Right lobe of liver (tissue), 4 donors: Measurements from ENCODE around the gene GBE1.

ENCODE experiments used
- POLR2A ChIP-seq: fragments of 450-650 bp; IDR thresholded peaks from one replicate; pipeline ENCODE4 v1.6.1; 2017; ENCODE audit warnings: antibody characterized with exemption, mild to moderate bottlenecking
- TF ChIP-seq, protein P1 (sequence below), 4 donors: fragments of 200-600 bp in 3 of 4; fragments of 450-650 bp in 1 of 4; IDR thresholded peaks; one replicate each; pipeline versions ENCODE4 v1.5.1 to v1.8.0; 2016 to 2022; ENCODE audit warnings: antibody characterized with exemption in 4 of 4, mild to moderate bottlenecking in 2 of 4
- donor health status: DM: no; HTN: no; CAD: no.
- donor health status: DM: no; HTN: no; CAD: no.
- donor health status: DM: no; HTN: yes; CAD: no.

- TF ChIP-seq POLR2A: no peak
- TF ChIP-seq, protein P1, sequence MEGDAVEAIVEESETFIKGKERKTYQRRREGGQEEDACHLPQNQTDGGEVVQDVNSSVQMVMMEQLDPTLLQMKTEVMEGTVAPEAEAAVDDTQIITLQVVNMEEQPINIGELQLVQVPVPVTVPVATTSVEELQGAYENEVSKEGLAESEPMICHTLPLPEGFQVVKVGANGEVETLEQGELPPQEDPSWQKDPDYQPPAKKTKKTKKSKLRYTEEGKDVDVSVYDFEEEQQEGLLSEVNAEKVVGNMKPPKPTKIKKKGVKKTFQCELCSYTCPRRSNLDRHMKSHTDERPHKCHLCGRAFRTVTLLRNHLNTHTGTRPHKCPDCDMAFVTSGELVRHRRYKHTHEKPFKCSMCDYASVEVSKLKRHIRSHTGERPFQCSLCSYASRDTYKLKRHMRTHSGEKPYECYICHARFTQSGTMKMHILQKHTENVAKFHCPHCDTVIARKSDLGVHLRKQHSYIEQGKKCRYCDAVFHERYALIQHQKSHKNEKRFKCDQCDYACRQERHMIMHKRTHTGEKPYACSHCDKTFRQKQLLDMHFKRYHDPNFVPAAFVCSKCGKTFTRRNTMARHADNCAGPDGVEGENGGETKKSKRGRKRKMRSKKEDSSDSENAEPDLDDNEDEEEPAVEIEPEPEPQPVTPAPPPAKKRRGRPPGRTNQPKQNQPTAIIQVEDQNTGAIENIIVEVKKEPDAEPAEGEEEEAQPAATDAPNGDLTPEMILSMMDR (IDR thresholded peaks at IDR 0.05): no peak
Measured at GRCh38 chr3:81728766-81729544, 32.5 kb downstream of the GBE1 start.
